RWPE2 (cell line): ENCODE results near the gene DSG3.
"Not testable (repeated sequence)": the region's sequence is repeated elsewhere in the genome, so short reads cannot be mapped to it uniquely, and the experiment has no call there.

Experiments used
- ATAC-seq: fragments of 200-7000 bp; cut with Tn5 transposase; 3 replicates; pipeline ENCODE4 v1.9.1; 2021; ENCODE audit warnings: low read depth
- DNase-seq: peaks from one replicate; pipeline ENCODE4 v3.0.0-alpha.2; 2020; ENCODE audit warnings: low spot score
- H3K27ac ChIP-seq: fragments of 450-650 bp; 2 replicates; pipeline ENCODE4 v1.5.1; 2017; ENCODE audit warnings: mild to moderate bottlenecking; ENCODE audit not compliant: poor library complexity, severe bottlenecking
- H3K27me3 ChIP-seq: fragments of 250-450 bp; sonication (Bioruptor Pico); 2 replicates; pipeline ENCODE4 v1.5.1; 2021; ENCODE audit warnings: mild to moderate bottlenecking, moderate library complexity; ENCODE audit not compliant: insufficient read depth, poor library complexity, severe bottlenecking
- H3K36me3 ChIP-seq: fragments of 250-450 bp; sonication (Bioruptor Pico); 2 replicates; pipeline ENCODE4 v1.5.1; 2020; ENCODE audit warnings: low read depth, mild to moderate bottlenecking, moderate library complexity
- H3K4me1 ChIP-seq: fragments of 250-450 bp; sonication (Bioruptor Pico); 2 replicates; pipeline ENCODE4 v1.5.1; 2021; ENCODE audit warnings: mild to moderate bottlenecking, moderate library complexity; ENCODE audit not compliant: insufficient read depth, poor library complexity, severe bottlenecking
- H3K4me3 ChIP-seq: fragments of 250-450 bp; sonication (Bioruptor Pico); 2 replicates; pipeline ENCODE4 v1.5.1; 2021; ENCODE audit warnings: mild to moderate bottlenecking, moderate library complexity; ENCODE audit not compliant: severe bottlenecking
- H3K9me3 ChIP-seq: fragments of 250-450 bp; sonication (Bioruptor Pico); 2 replicates; pipeline ENCODE4 v1.5.1; 2021; ENCODE audit warnings: mild to moderate bottlenecking, moderate library complexity; ENCODE audit not compliant: severe bottlenecking
- TF ChIP-seq, protein P1 (sequence below): fragments of 450-650 bp; IDR thresholded peaks from one replicate; pipeline ENCODE4 v1.5.1; 2017; ENCODE audit warnings: mild to moderate bottlenecking, moderate library complexity; ENCODE audit not compliant: poor library complexity, severe bottlenecking

Gene DSG3

DNA sequence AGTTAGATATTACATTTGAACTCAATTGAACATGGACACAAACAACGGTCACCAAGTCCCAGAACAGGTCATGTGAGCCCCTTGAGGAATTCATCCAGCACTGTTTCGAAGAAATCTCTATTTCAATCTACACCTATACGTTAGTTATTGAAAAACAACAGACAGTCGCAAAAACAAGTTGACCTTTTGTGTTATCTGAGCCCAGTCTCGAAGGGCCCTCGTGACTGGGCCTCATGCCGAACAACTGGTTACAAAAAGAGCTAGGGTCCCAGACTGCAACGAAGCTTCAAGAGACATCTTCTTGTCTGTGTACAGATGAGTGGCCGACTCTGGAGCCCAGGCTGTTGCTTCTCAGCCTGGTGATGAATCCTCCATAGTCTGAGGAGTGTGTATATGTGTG lies 45.1 kb downstream of the DSG3 start:
- TF ChIP-seq, protein P1, sequence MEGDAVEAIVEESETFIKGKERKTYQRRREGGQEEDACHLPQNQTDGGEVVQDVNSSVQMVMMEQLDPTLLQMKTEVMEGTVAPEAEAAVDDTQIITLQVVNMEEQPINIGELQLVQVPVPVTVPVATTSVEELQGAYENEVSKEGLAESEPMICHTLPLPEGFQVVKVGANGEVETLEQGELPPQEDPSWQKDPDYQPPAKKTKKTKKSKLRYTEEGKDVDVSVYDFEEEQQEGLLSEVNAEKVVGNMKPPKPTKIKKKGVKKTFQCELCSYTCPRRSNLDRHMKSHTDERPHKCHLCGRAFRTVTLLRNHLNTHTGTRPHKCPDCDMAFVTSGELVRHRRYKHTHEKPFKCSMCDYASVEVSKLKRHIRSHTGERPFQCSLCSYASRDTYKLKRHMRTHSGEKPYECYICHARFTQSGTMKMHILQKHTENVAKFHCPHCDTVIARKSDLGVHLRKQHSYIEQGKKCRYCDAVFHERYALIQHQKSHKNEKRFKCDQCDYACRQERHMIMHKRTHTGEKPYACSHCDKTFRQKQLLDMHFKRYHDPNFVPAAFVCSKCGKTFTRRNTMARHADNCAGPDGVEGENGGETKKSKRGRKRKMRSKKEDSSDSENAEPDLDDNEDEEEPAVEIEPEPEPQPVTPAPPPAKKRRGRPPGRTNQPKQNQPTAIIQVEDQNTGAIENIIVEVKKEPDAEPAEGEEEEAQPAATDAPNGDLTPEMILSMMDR = no peak
- Histone ChIP-seq H3K27me3 (no peaks in the 10 kb centered on the region), H3K4me1 (peaks cover 42% of the 10 kb centered on the region), H3K27ac (no peak overlapping the region), H3K4me3 (no peak overlapping the region), H3K36me3 (no peaks in the 10 kb centered on the region), H3K9me3 (no peaks in the 10 kb centered on the region)
- no peak for ATAC-seq
- DNase-seq = no peak

DNA sequence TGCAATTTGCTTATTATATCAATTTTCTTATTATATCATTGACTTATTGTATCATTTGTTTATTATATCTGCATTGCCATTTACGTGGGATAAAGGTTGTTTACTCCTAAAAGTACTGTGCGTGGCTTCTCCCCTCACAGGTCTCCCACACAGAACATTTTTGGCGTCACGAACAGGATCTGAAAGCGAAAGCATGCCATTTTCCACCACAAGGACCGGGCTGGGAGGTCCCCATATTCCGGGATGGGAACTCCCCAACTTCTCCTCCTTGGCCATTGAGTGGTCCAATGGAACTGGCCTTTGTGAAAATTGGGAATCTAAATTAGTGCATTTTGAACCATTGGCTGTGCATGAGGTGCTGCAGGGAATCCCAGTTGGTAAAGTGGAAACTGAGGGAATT lies 45.6 kb downstream of the DSG3 start:
- no peak for ATAC-seq
- H3K36me3 ChIP-seq = no peaks in the 10 kb centered on the region
- TF ChIP-seq, protein P1 = no peak
- H3K4me1 ChIP-seq = peaks cover 37% of the 10 kb centered on the region
- DNase-seq = no peak
- no peak overlapping the region for H3K4me3 ChIP-seq
- no peak overlapping the region for H3K27ac ChIP-seq
- no peaks in the 10 kb centered on the region for H3K9me3 ChIP-seq
- no peaks in the 10 kb centered on the region for H3K27me3 ChIP-seq

DNA sequence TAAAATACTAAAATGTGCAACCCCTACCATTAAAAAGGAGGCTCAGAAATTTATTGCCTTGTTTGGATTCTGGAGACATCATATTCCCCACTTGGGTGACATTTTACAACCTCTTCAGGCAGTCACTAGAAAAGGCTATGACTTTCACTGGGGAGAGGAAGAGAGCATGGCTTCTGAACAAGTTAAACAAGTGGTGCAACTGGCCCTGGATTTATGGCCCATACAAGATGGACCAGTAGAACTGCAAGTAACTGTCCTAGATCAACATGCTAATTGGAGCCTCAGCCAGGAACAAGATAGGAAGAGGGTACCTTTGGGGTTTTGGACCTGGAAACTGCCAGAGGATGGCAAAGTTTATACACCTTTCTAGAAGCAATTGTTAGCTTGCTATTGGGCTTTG lies 46.4 kb downstream of the DSG3 start:
- no peaks in the 10 kb centered on the region for H3K36me3 ChIP-seq
- ATAC-seq (no peak), DNase-seq (no peak)
- H3K4me3 ChIP-seq = no peak overlapping the region
- H3K27ac ChIP-seq = no peak overlapping the region
- H3K9me3 ChIP-seq = no peaks in the 10 kb centered on the region
- TF ChIP-seq, protein P1 = no peak
- H3K4me1 ChIP-seq = peaks cover 30% of the 10 kb centered on the region
- H3K27me3 ChIP-seq = no peaks in the 10 kb centered on the region

DNA sequence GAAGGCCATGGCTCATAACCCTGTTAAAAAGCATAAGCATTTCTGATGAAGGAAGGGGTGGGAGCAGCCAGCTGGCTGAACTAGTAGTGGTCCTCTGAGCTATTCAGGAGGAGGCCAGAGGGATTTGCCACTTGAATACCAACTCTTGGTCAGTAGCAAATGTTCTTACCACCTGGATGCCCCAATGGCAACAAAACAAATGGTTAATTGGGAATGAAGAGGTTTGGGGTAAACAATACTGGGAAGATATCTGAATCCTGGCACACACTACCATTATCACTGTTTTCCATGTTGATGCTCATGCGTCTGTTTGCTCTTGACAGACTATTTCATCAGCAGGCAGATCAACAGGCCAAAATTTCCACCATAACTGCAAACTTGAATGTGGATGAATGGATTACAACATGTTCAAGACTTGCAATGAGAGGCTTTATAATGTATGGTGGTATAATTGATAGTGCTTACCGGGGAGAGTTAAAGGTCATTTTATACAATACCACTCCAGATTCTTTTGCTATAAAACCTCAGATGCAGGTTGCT lies 47.2 kb downstream of the DSG3 start:
- not testable (repeated sequence) for H3K36me3 ChIP-seq, H3K4me3 ChIP-seq, H3K27ac ChIP-seq, DNase-seq, H3K9me3 ChIP-seq, ATAC-seq, H3K27me3 ChIP-seq
- peaks cover 27% of the 10 kb centered on the region for H3K4me1 ChIP-seq

DNA sequence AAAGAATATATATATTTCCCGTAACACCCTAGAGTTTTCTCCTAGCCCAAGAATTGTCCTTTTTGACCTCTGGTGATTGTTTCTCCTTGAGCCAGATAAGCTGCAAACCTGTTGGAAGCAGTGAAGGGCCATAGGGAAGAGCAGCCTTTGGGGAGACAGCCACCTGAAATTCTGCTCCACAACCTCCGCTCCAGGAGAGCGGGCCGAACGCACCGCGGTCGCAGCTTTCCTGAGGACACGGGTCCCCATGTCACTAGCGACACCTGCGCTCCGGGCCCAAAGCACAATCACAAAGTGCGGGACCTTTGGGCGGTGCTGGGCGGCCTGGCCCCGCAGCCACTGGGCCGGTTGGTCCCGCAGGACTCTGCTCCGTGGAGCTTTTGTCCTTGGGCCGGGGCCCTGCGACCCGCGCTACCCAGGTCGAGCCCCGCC lies 49.9 kb downstream of the DSG3 start:
- ATAC-seq = no peak; the same call in 2 of the 3 replicates

More for the DNA sequence above, 49.9 kb downstream of the DSG3 start:
- no peak for DNase-seq
- no peaks in the 10 kb centered on the region for H3K9me3 ChIP-seq
- TF ChIP-seq, protein P1 = no peak
- H3K4me3 ChIP-seq = peak overlapping the region; percentile 82
- H3K4me1 ChIP-seq = peaks cover 12% of the 10 kb centered on the region
- H3K36me3 ChIP-seq = peaks cover 12% of the 10 kb centered on the region
- no peaks in the 10 kb centered on the region for H3K27me3 ChIP-seq
- H3K27ac ChIP-seq = peak overlapping the region; percentile 79
